Stimulated activated naive CD8-positive, alpha-beta T cell treated with anti-CD3 and anti-CD28 coated beads, Interleukin-15, Interleukin-2, amounts not matched to agents 100 ng/mL and 50 ng/mL, for 24 hours (primary cell): ENCODE data around the gene ATF6.
A peak's percentile ranks its signal among the peaks of the same experiment; 100 is the strongest.
"Not testable (repeated sequence)": the region's sequence is repeated elsewhere in the genome, so short reads cannot be mapped to it uniquely, and the experiment has no call there.

ENCODE experiments used
- H3K27ac Mint-ChIP-seq: one replicate; pipeline ENCODE4 v1.8.0; 2021; ENCODE audit warnings: mild to moderate bottlenecking, mixed read lengths
- H3K27me3 Mint-ChIP-seq: one replicate; pipeline ENCODE4 v1.8.0; 2021; ENCODE audit warnings: mixed read lengths
- H3K36me3 Mint-ChIP-seq: one replicate; pipeline ENCODE4 v1.8.0; 2021; ENCODE audit warnings: low read depth, mixed read lengths
- H3K4me1 Mint-ChIP-seq: one replicate; pipeline ENCODE4 v1.8.0; 2021; ENCODE audit warnings: low read depth, mixed read lengths
- H3K4me3 Mint-ChIP-seq: one replicate; pipeline ENCODE4 v1.8.0; 2021; ENCODE audit warnings: mild to moderate bottlenecking, mixed read lengths
- H3K9me3 Mint-ChIP-seq: one replicate; pipeline ENCODE4 v1.8.0; 2021; ENCODE audit warnings: mixed read lengths

Gene ATF6

GRCh38 chr1:161749509-161750407 is 16.4 kb upstream of the ATF6 start, which contains the start of gene DUSP12:
Gene DUSP12, plus strand, starts transcription at chr1:161749786. Its CDS starts 16 bp downstream, at chr1:161749802.
- H3K27ac Mint-ChIP-seq: peak within 1 kb of the TSS; percentile 99
- peak within 1 kb of the TSS; percentile 100 for H3K4me3 Mint-ChIP-seq
- peaks cover 32% of the 10 kb centered on the region for H3K36me3 Mint-ChIP-seq
- H3K9me3 Mint-ChIP-seq: peaks cover 3% of the 10 kb centered on the region
- peaks cover 9% of the 10 kb centered on the region for H3K27me3 Mint-ChIP-seq
- H3K4me1 Mint-ChIP-seq: peaks cover 53% of the 10 kb centered on the region

- H3K4me3 Mint-ChIP-seq: peak overlapping the region; percentile 70
- peaks cover 11% of the 10 kb centered on the region for H3K36me3 Mint-ChIP-seq
- H3K27ac Mint-ChIP-seq: no peak overlapping the region
- H3K4me1 Mint-ChIP-seq: peaks cover 49% of the 10 kb centered on the region
- no peaks in the 10 kb centered on the region for H3K27me3 Mint-ChIP-seq
- no peaks in the 10 kb centered on the region for H3K9me3 Mint-ChIP-seq
Measured at GRCh38 chr1:161763522-161764098, 2.5 kb upstream of the ATF6 start.

GRCh38 chr1:161768461-161768860 is 2.3 kb downstream of the ATF6 start:
- H3K9me3 Mint-ChIP-seq: no peaks in the 10 kb centered on the region
- peaks cover 47% of the 10 kb centered on the region for H3K4me1 Mint-ChIP-seq
- H3K27ac Mint-ChIP-seq: no peak overlapping the region
- H3K4me3 Mint-ChIP-seq: peak overlapping the region; percentile 63
- no peaks in the 10 kb centered on the region for H3K27me3 Mint-ChIP-seq
- peaks cover 3% of the 10 kb centered on the region for H3K36me3 Mint-ChIP-seq

DNA sequence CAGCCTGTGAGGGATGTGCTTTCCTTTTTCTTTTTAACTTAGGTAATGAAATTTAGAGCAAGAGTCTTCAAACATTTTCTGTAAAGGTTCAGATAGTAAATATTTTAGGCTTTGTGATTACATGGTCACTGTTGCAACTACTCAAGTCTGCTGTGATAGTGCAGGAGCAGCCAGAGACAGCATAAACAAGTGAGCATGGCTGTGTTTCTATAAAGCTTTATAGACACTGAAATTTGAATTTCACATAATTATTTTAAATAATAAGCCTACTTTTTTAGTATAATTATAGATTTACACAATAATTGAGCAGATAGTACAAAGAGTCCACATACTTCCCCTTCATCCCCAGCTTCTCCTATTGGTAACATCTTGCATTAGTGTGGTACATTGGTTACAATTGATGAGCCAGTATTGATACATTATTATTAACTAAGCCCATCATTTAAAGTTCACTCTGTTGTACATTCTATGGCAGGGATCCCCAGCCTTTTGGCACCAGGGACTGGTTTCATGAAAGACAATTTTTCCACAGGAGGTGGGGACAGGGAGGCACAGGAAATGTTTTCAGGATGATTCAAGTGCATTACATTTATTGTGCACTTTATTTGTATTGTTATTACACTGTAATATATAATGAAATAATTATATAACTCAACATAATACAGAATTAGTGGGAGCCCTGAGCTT is 3.0 kb downstream of the ATF6 start:
- H3K27me3 Mint-ChIP-seq: no peaks in the 10 kb centered on the region
- no peaks in the 10 kb centered on the region for H3K9me3 Mint-ChIP-seq
- no peak overlapping the region for H3K4me3 Mint-ChIP-seq
- H3K27ac Mint-ChIP-seq: no peak overlapping the region
- H3K36me3 Mint-ChIP-seq: peaks cover 3% of the 10 kb centered on the region
- H3K4me1 Mint-ChIP-seq: peaks cover 40% of the 10 kb centered on the region

- H3K9me3 Mint-ChIP-seq, H3K27ac Mint-ChIP-seq: not testable (repeated sequence)
- peaks cover 40% of the 10 kb centered on the region for H3K4me1 Mint-ChIP-seq
Measured at GRCh38 chr1:161769673-161770045, 3.5 kb downstream of the ATF6 start.

GRCh38 chr1:161770250-161770649 is 4.1 kb downstream of the ATF6 start:
- Mint-ChIP-seq H3K4me3 (no peak overlapping the region), H3K27me3 (no peaks in the 10 kb centered on the region), H3K27ac (peak overlapping the region; percentile 70), H3K9me3 (no peaks in the 10 kb centered on the region), H3K36me3 (peaks cover 3% of the 10 kb centered on the region), H3K4me1 (peaks cover 36% of the 10 kb centered on the region)

More at GRCh38 chr1:161769673-161770045, 3.5 kb downstream of the ATF6 start:
- not testable (repeated sequence) for H3K36me3 Mint-ChIP-seq, H3K27me3 Mint-ChIP-seq, H3K4me3 Mint-ChIP-seq

- Mint-ChIP-seq H3K27ac (no peak overlapping the region), H3K27me3 (no peaks in the 10 kb centered on the region), H3K9me3 (no peaks in the 10 kb centered on the region), H3K36me3 (peaks cover 3% of the 10 kb centered on the region), H3K4me3 (no peak overlapping the region), H3K4me1 (peaks cover 31% of the 10 kb centered on the region)
Measured at GRCh38 chr1:161771161-161771560, 5.0 kb downstream of the ATF6 start.

DNA sequence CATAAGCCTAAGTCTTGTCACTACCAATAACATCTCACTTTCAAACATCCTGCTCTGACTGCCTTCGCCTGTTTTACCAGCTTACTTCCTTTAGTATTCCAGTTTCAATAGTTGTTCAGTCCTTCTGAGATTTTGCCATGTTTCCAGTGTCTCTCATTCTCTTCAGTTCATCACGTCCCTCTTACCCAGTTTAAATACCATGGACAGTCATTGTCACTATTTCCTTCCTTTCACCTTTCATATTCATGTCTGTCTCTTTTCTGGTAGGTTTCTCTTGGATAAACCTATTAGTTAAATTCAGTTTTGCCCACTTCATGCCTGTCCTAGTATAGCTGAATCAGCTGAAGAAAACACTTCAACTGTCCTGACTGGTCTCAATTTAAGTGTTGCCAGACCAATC is 5.9 kb downstream of the ATF6 start:
- no peaks in the 10 kb centered on the region for H3K9me3 Mint-ChIP-seq
- H3K36me3 Mint-ChIP-seq: peaks cover 3% of the 10 kb centered on the region
- H3K4me1 Mint-ChIP-seq: peaks cover 22% of the 10 kb centered on the region
- no peaks in the 10 kb centered on the region for H3K27me3 Mint-ChIP-seq
- H3K27ac Mint-ChIP-seq: no peak overlapping the region
- no peak overlapping the region for H3K4me3 Mint-ChIP-seq

- peaks cover 3% of the 10 kb centered on the region for H3K36me3 Mint-ChIP-seq
- H3K9me3 Mint-ChIP-seq: no peaks in the 10 kb centered on the region
- H3K27ac Mint-ChIP-seq: no peak overlapping the region
- H3K4me1 Mint-ChIP-seq: peaks cover 18% of the 10 kb centered on the region
- no peaks in the 10 kb centered on the region for H3K27me3 Mint-ChIP-seq
- no peak overlapping the region for H3K4me3 Mint-ChIP-seq
Measured at GRCh38 chr1:161772397-161772796, 6.3 kb downstream of the ATF6 start.

GRCh38 chr1:161773791-161774190 is 7.7 kb downstream of the ATF6 start:
- Mint-ChIP-seq H3K27ac (no peak overlapping the region), H3K9me3 (no peaks in the 10 kb centered on the region), H3K4me1 (peaks cover 9% of the 10 kb centered on the region), H3K4me3 (no peak overlapping the region), H3K27me3 (no peaks in the 10 kb centered on the region), H3K36me3 (peaks cover 3% of the 10 kb centered on the region)

- Mint-ChIP-seq H3K27me3 (no peaks in the 10 kb centered on the region), H3K4me3 (no peak overlapping the region), H3K9me3 (no peaks in the 10 kb centered on the region), H3K4me1 (peaks cover 9% of the 10 kb centered on the region), H3K27ac (no peak overlapping the region), H3K36me3 (peaks cover 12% of the 10 kb centered on the region)
Measured at GRCh38 chr1:161777261-161777660, 11.1 kb downstream of the ATF6 start.

- Mint-ChIP-seq H3K27me3 (no peaks in the 10 kb centered on the region), H3K9me3 (no peaks in the 10 kb centered on the region), H3K36me3 (peaks cover 23% of the 10 kb centered on the region), H3K27ac (no peak overlapping the region), H3K4me3 (no peak overlapping the region), H3K4me1 (peaks cover 9% of the 10 kb centered on the region)
Measured at GRCh38 chr1:161778522-161778921, 12.4 kb downstream of the ATF6 start.

- no peaks in the 10 kb centered on the region for H3K9me3 Mint-ChIP-seq
- no peak overlapping the region for H3K27ac Mint-ChIP-seq
- H3K36me3 Mint-ChIP-seq: peaks cover 31% of the 10 kb centered on the region
- H3K4me1 Mint-ChIP-seq: peaks cover 9% of the 10 kb centered on the region
- no peaks in the 10 kb centered on the region for H3K27me3 Mint-ChIP-seq
- H3K4me3 Mint-ChIP-seq: no peak overlapping the region
Measured at GRCh38 chr1:161779393-161779792, 13.3 kb downstream of the ATF6 start.

DNA sequence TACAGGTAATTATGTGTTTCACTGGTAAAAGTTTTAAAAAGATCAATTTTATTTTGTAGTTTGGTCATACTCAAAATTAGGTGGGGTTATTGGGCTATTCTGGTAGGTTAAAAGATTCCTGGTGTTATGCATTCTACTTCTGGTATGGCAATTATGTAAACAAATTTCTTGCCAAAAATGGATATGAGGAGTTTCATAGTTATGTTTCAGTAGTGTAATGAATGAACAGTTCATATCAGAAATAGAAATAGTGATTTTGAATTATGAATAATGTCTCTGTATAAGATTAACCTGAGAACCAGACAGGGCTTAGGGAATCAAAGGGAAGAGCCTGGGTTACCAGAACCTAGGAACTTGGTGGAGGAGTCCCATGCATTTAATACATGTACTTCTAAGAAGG is 15.9 kb downstream of the ATF6 start:
- Mint-ChIP-seq H3K27ac (no peak overlapping the region), H3K36me3 (peaks cover 51% of the 10 kb centered on the region), H3K27me3 (no peaks in the 10 kb centered on the region), H3K9me3 (no peaks in the 10 kb centered on the region), H3K4me1 (peaks cover 9% of the 10 kb centered on the region), H3K4me3 (no peak overlapping the region)

DNA sequence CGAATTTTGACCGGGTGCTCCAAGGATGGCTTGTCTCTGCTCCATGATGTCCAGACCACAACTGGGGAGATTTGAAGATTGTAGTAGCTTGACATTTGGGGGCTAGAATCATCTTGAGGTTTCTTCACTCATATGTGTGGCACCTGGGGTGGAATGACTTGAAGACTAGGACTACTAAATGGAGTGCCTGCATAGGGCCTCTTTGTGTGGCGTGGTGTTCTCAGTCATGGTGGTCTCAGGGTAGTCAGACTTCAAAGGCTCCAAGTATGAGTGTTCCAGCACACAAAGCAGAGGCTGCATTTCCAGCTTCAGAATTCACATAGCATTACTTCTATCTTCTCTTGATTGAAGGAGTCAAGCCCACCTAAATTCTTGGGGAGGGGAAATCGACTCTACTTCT is 16.8 kb downstream of the ATF6 start:
- peaks cover 9% of the 10 kb centered on the region for H3K4me1 Mint-ChIP-seq
- peaks cover 57% of the 10 kb centered on the region for H3K36me3 Mint-ChIP-seq
- H3K9me3 Mint-ChIP-seq: no peaks in the 10 kb centered on the region
- no peak overlapping the region for H3K4me3 Mint-ChIP-seq
- H3K27ac Mint-ChIP-seq: no peak overlapping the region
- H3K27me3 Mint-ChIP-seq: no peaks in the 10 kb centered on the region
